ENCODE measurements around the gene COX8C. TPM values are rescaled to one million over a fixed set of nuclear protein-coding genes. Genes with fewer than 3 reads are reported as not detected.
A peak's percentile ranks its signal among the peaks of the same experiment; 100 is the strongest.

Gene COX8C
- total and polyA plus RNA-seq, 2 of the 8 experiments (the other 6 are each of a cell fraction or from before 2014, with no cell fraction given), result not detected

GRCh38 chr14:93348292-93348691, 1.3 kb downstream of the COX8C start:
- Histone ChIP-seq H3K4me1 (replicated peaks in 1 of 4; ENCODE audit: control insufficient read depth in 3 of 4, insufficient read depth in 4 of 4, low read length in 3 of 4) (peaks cover 0 to 8% (median 5%) of the 10 kb centered on the region in 4 experiments; a peak in 4 of 7 replicates), H2BK20ac (ENCODE audit: low read length) (no peak overlapping the region), H3K79me1 (ENCODE audit: low read depth, low read length) (no peaks in the 10 kb centered on the region), H3K79me2 (ENCODE audit: control insufficient read depth in 1 of 2, insufficient read depth in 2 of 2, low read length in 2 of 2) (no peaks in the 10 kb centered on the region), H3K18ac (ENCODE audit: extremely low read depth, low read length) (no peak overlapping the region), H3K14ac (ENCODE audit: insufficient read length) (no peak overlapping the region), H2BK5ac (ENCODE audit: low read depth, low read length) (no peak overlapping the region), H3K23ac (ENCODE audit: insufficient read length) (no peak overlapping the region), H3K27ac (ENCODE audit: low read depth, low read length) (no peak overlapping the region), H3K9ac (replicated peaks in 1 of 4; ENCODE audit: extremely low read depth in 1 of 4, low read depth in 3 of 4, low read length in 3 of 4) (no peak overlapping the region), H2BK12ac (ENCODE audit: low read depth, low read length) (no peak overlapping the region), H4K91ac (replicated peaks; ENCODE audit: insufficient read length, low read length) (no peak overlapping the region), H4K8ac (ENCODE audit: extremely low read depth, insufficient read depth, low read length) (no peak overlapping the region), H3K4me2 (ENCODE audit: insufficient read depth in 1 of 2, low read depth in 2 of 2, low read length in 2 of 2) (no peak overlapping the region), H2AFZ (ENCODE audit: low read length) (no peak overlapping the region), H3K4ac (replicated peaks; ENCODE audit: insufficient read length, low read depth, low read length) (no peak overlapping the region), H4K5ac (ENCODE audit: insufficient read length, low read depth, low read length) (no peak overlapping the region), H2BK120ac (replicated peaks; ENCODE audit: low read depth, low read length) (no peak overlapping the region), H3K4me3 (ENCODE audit: extremely low read depth in 1 of 4, insufficient read depth in 2 of 4, low read depth in 3 of 4, low read length in 4 of 4) (no peak overlapping the region), H3K27me3 (replicated peaks in 1 of 4; ENCODE audit: control insufficient read depth in 3 of 4, extremely low read depth in 1 of 4, insufficient read depth in 3 of 4, low read length in 3 of 4) (no peaks in the 10 kb centered on the region), H2BK15ac (ENCODE audit: low read length) (0 out of 2 replicates have a peak overlapping the region, but pooled peaks have one; percentile 13), H4K20me1 (replicated peaks in 1 of 2; ENCODE audit: control insufficient read depth in 1 of 2, insufficient read depth in 2 of 2, low read length in 2 of 2) (no peaks in the 10 kb centered on the region), H3K23me2 (ENCODE audit: low read depth, low read length) (no peaks in the 10 kb centered on the region), H2AK5ac (ENCODE audit: low read depth, low read length) (no peak overlapping the region), H3K36me3 (ENCODE audit: control insufficient read depth in 2 of 4, insufficient read depth in 4 of 4, low read length in 3 of 4) (no peaks in the 10 kb centered on the region), H3K9me3 (ENCODE audit: insufficient read depth in 2 of 2, low read depth in 1 of 2, low read length in 1 of 2) (peaks cover 3 to 8% of the 10 kb centered on the region in 2 experiments; a peak in 2 of 4 replicates), H3K56ac (replicated peaks; ENCODE audit: insufficient read length, low read depth, low read length) (no peak overlapping the region)
- CTCF ChIA-PET (ENCODE audit: partially characterized antibody), result interaction anchor here (0.7 to 1.3 kb wide), 3 partner anchors 12 to 207 kb away, joined by 3 read pairs; no protein-coding TSS in a partner anchor
- POLR2A ChIA-PET (ENCODE audit: partially characterized antibody), result no interaction called here
- FAIRE-seq (no peak), DNase-seq (ENCODE audit: low read depth in 1 of 2, low spot score in 2 of 2) (no peak)
- 95% methylated on average over 5 of the region's 5 CpGs; no CpG with 5 or more reads in 1 of the 2 experiments for WGBS, 2 experiments (ENCODE audit: extremely low coverage in 1 of 2, insufficient coverage in 1 of 2, insufficient read length in 1 of 2, insufficient replicate concordance in 2 of 2, low coverage in 1 of 2, low lambda C conversion rate in 2 of 2, missing lambda C conversion rate in 1 of 2)
- TF ChIP-seq HDAC6 (IDR thresholded peaks at IDR 0.05; ENCODE audit: low read depth, low read length) (no peak), ATF2 (IDR thresholded peaks at IDR 0.05; ENCODE audit: low read length) (no peak), PHF8 (conservative IDR thresholded peaks at IDR 0.05; ENCODE audit: low read depth, low read length) (no peak), NRF1 (IDR thresholded peaks at IDR 0.05; ENCODE audit: low read depth, low read length) (no peak), SUZ12 (IDR thresholded peaks at IDR 0.05; ENCODE audit: low read length) (no peak), POLR2A (IDR thresholded peaks at IDR 0.05; ENCODE audit: control extremely low read depth in 1 of 2, low read depth in 2 of 2, low read length in 2 of 2) (no peak), EZH2 (IDR thresholded peaks at IDR 0.05; ENCODE audit: low read depth, low read length, severe bottlenecking) (no peak), BACH1 (IDR thresholded peaks at IDR 0.05; ENCODE audit: low read length) (no peak), KDM1A (IDR thresholded peaks at IDR 0.05; ENCODE audit: borderline replicate concordance, low read length) (no peak), JUN (IDR thresholded peaks at IDR 0.05; ENCODE audit: low read depth, low read length) (no peak), MAX (IDR thresholded peaks at IDR 0.05) (no peak), CREB1 (IDR thresholded peaks at IDR 0.05) (no peak), SIN3A (conservative IDR thresholded peaks at IDR 0.05 in 1 of 2, IDR thresholded peaks at IDR 0.05 in 1 of 2; ENCODE audit: low read depth in 1 of 2, low read length in 2 of 2) (no peak)

All from H1 (cell line).